ENCODE results near the gene SRPX. TPM values are rescaled to one million over a fixed set of nuclear protein-coding genes. Genes with fewer than 3 reads are reported as not detected.

The SRPX gene
- total and polyA plus RNA-seq, 2 of the 4 experiments (the other 2 are of a cell fraction) = 35.5 to 81.5 TPM

- Histone ChIP-seq H3K4me3 (ENCODE audit: insufficient read depth, low read depth, low read length) (no peak overlapping the region), H3K23ac (ENCODE audit: low read depth, low read length) (peak overlapping the region; percentile 1; the same call in 1 of the 2 replicates), H3K14ac (replicated peaks; ENCODE audit: low read depth, low read length) (0 out of 2 replicates have a peak overlapping the region, but pooled peaks have one; percentile 48), H2BK15ac (ENCODE audit: low read depth, low read length) (no peak overlapping the region), H3K9ac (ENCODE audit: low read depth, low read length) (no peak overlapping the region), H2AK5ac (ENCODE audit: low read depth, low read length) (no peak overlapping the region), H4K20me1 (ENCODE audit: insufficient read depth, low read length) (no peaks in the 10 kb centered on the region), H2BK5ac (ENCODE audit: low read depth, low read length, poor library complexity, severe bottlenecking) (peak overlapping the region; percentile 25), H3K27me3 (ENCODE audit: control insufficient read depth, insufficient read depth, low read length) (no peaks in the 10 kb centered on the region), H2AFZ (replicated peaks; ENCODE audit: low read length, poor library complexity) (peak overlapping the region; percentile 68), H3K18ac (ENCODE audit: low read depth, low read length) (peak overlapping the region; percentile 4; the same call in 1 of the 2 replicates), H3K4me1 (ENCODE audit: control insufficient read depth, insufficient read depth, low read length) (peaks cover 4% of the 10 kb centered on the region; the same call in 1 of the 2 replicates), H2AK9ac (replicated peaks; ENCODE audit: low read depth, low read length, poor library complexity) (no peak overlapping the region), H3K27ac (ENCODE audit: insufficient read depth, low read length) (peak overlapping the region; percentile 1; the same call in 1 of the 2 replicates), H2BK20ac (ENCODE audit: low read depth, low read length) (peak overlapping the region; percentile 0; the same call in 1 of the 2 replicates), H3K4me2 (ENCODE audit: low read depth, low read length) (peak overlapping the region; percentile 66), H4K8ac (ENCODE audit: low read depth in 2 of 2, low read length in 2 of 2) (peak overlapping the region in 1 of 2 experiments; percentile 49; a peak in 1 of 4 replicates), H3K9me1 (ENCODE audit: insufficient read depth, low read length) (peaks cover 2% of the 10 kb centered on the region; the same call in 1 of the 2 replicates), H3K9me3 (ENCODE audit: control insufficient read depth, insufficient read depth, low read length) (no peaks in the 10 kb centered on the region), H3K79me1 (ENCODE audit: low read depth in 1 of 2, low read length in 2 of 2) (0 out of 4 replicates have a peak, but pooled peaks cover 0 to under 1% of the 10 kb centered on the region in 2 experiments), H3K4ac (ENCODE audit: low read depth, low read length) (peak overlapping the region; percentile 75), H3K36me3 (ENCODE audit: control insufficient read depth, insufficient read depth, low read length) (no peaks in the 10 kb centered on the region), H3K56ac (ENCODE audit: extremely low read depth, insufficient read depth, low read length) (no peak overlapping the region; the same call in 1 of the 2 replicates), H4K91ac (ENCODE audit: insufficient read depth, low read depth, low read length) (peak overlapping the region; percentile 3; the same call in 1 of the 2 replicates), H4K5ac (ENCODE audit: low read depth, low read length) (peak overlapping the region; percentile 6; the same call in 1 of the 2 replicates), H2BK120ac (ENCODE audit: low read depth, low read length) (peak overlapping the region; percentile 71; the same call in 1 of the 2 replicates)
- BruUV-seq (replicated peaks) = no TSS peak
- intact Hi-C loops (cut with micrococcal nuclease) = no loop called here
- ATAC-seq (ENCODE audit: low read depth) (peak; percentile 36), DNase-seq (peak; percentile 60)
- WGBS, 2 experiments (ENCODE audit: extremely low coverage in 2 of 2, insufficient read length in 1 of 2) = no CpG with 5 or more reads among the region's 3 CpGs
- TF ChIP-seq RAD21 (IDR thresholded peaks at IDR 0.05; ENCODE audit: low read length) (no peak), RCOR1 (IDR thresholded peaks at IDR 0.05; ENCODE audit: insufficient replicate concordance, low read length) (no peak), FOS (IDR thresholded peaks at IDR 0.05; ENCODE audit: low read depth, low read length) (no peak), MXI1 (IDR thresholded peaks at IDR 0.05; ENCODE audit: borderline replicate concordance, low read depth, low read length) (no peak), CHD1 (IDR thresholded peaks at IDR 0.05; ENCODE audit: low read depth, low read length) (no peak), SMC3 (IDR thresholded peaks at IDR 0.05; ENCODE audit: low read depth, low read length) (no peak), POLR2A (IDR thresholded peaks at IDR 0.05; ENCODE audit: low read depth, low read length) (no peak), NFE2L2 (IDR thresholded peaks at IDR 0.05; ENCODE audit: low read depth, low read length) (no peak), MAFK (IDR thresholded peaks at IDR 0.05; ENCODE audit: low read depth, low read length) (no peak), MAZ (IDR thresholded peaks at IDR 0.05; ENCODE audit: borderline replicate concordance, low read depth, low read length) (no peak)
- CTCF ChIA-PET = interaction anchor here (0.7 kb wide), 1 partner anchor 128 kb away, joined by 5 read pairs; the partner anchor contains the start of gene OTC
- POLR2A ChIA-PET (ENCODE audit: unreplicated experiment) = no interaction called here
- dilution Hi-C loops (cut with HindIII; ENCODE audit: low sequenced_read_pairs, unreplicated experiment) = no loop called here
- in situ Hi-C loops (cut with MboI; ENCODE audit: low sequenced_read_pairs) = no loop called here
Measured at GRCh38 chrX:38225093-38225492, 4.4 kb upstream of the SRPX start.

Data from IMR-90 (cell line).